Cardiac fibroblast (primary cell): Measurements from ENCODE around the gene CATSPER4.

Source experiments
- DNase-seq, 2 donors: peaks; one replicate each; pipeline versions ENCODE4 v3.0.0 to v3.0.0-alpha.2; 2010; ENCODE audit warnings: low read depth in 2 of 2
- H3K4me3 ChIP-seq, 2 donors: replicated peaks in 1 of 2; 1 replicate in 1 of 2; 2 replicates in 1 of 2; pipeline ENCODE4 v1.5.1; 2011; ENCODE audit warnings: low read depth in 2 of 2, low read length in 2 of 2, mild to moderate bottlenecking in 2 of 2, moderate library complexity in 1 of 2
- CTCF ChIP-seq: IDR thresholded peaks from one replicate; pipeline ENCODE4 v1.5.1; 2011; ENCODE audit warnings: low read depth, mild to moderate bottlenecking, low read length, inconsistent platforms

CATSPER4 gene

GRCh38 chr1:26190373-26190987, at the start of gene CATSPER4:
Gene CATSPER4, plus strand, starts transcription at chr1:26190602. Its CDS starts 26 bp downstream, at chr1:26190628.
- TF ChIP-seq CTCF: no peak
- H3K4me3 ChIP-seq: no peak within 1 kb of the TSS

GRCh38 chr1:26142159-26142558, 48.2 kb upstream of the CATSPER4 start:
- no peak for TF ChIP-seq CTCF
- no peak overlapping the region for H3K4me3 ChIP-seq
- DNase-seq: no peak

More at GRCh38 chr1:26190373-26190987, at the start of gene CATSPER4:
- peak; percentile 17 to 20 for DNase-seq

GRCh38 chr1:26145041-26145959, 45.1 kb upstream of the CATSPER4 start:
- DNase-seq: peak; percentile 88 to 89
- peak; percentile 71 for TF ChIP-seq CTCF
- no peak overlapping the region for H3K4me3 ChIP-seq

- no peak for DNase-seq
- no peak for TF ChIP-seq CTCF
- H3K4me3 ChIP-seq: no peak overlapping the region
Observed at GRCh38 chr1:26145960-26146294, 44.5 kb upstream of the CATSPER4 start.

GRCh38 chr1:26148887-26149286, 41.5 kb upstream of the CATSPER4 start:
- TF ChIP-seq CTCF: no peak
- H3K4me3 ChIP-seq: no peak overlapping the region
- no peak for DNase-seq

- DNase-seq: peak in 1 of 2 donors; percentile 23
- TF ChIP-seq CTCF: no peak
- H3K4me3 ChIP-seq: no peak overlapping the region
Observed at GRCh38 chr1:26153966-26154532, 36.4 kb upstream of the CATSPER4 start.
